HEK293T (cell line): ENCODE results near the gene DNASE2B.

Experiments
- CTCF ChIA-PET: fragments of 350-600 bp; formaldehyde crosslinking; extraction: SDS; loops from one replicate; lab custom pipeline; 2021; ENCODE audit warnings: antibody characterized with exemption, inconsistent platforms; lab: Yijun Ruan, JAX
- POLR2A ChIA-PET: fragments of 350-600 bp; formaldehyde crosslinking; extraction: SDS; loops from one replicate; lab custom pipeline; 2020; ENCODE audit warnings: antibody characterized with exemption, inconsistent platforms; lab: Yijun Ruan, JAX
- DNase-seq: peaks from one replicate; pipeline ENCODE4 v3.0.0; 2012; ENCODE audit warnings: mixed read lengths; ENCODE audit errors: extremely low spot score
- ARNT ChIP-seq: fragments of 450-650 bp; IDR thresholded peaks from 2 replicates; pipeline ENCODE4 v1.6.1; 2017; ENCODE audit warnings: mild to moderate bottlenecking
- BHLHE40 ChIP-seq: fragments of 450-650 bp; IDR thresholded peaks from 2 replicates; pipeline ENCODE4 v1.6.1; 2016; ENCODE audit warnings: mild to moderate bottlenecking, moderate library complexity, borderline replicate concordance
- CTBP1 ChIP-seq: fragments of 450-650 bp; IDR thresholded peaks from 2 replicates; pipeline ENCODE4 v1.6.1; 2016; ENCODE audit warnings: borderline replicate concordance
- ELF4 ChIP-seq: fragments of 450-650 bp; IDR thresholded peaks from 2 replicates; pipeline ENCODE4 v1.6.1; 2017; ENCODE audit warnings: antibody characterized with exemption
- FOXA1 ChIP-seq: fragments of 450-650 bp; IDR thresholded peaks from 2 replicates; pipeline ENCODE4 v1.6.1; 2016; ENCODE audit warnings: mild to moderate bottlenecking
- FOXK2 ChIP-seq: fragments of 450-650 bp; IDR thresholded peaks from 2 replicates; pipeline ENCODE4 v1.6.1; 2016; ENCODE audit warnings: mild to moderate bottlenecking
- FOXM1 ChIP-seq: fragments of 450-650 bp; IDR thresholded peaks from 2 replicates; pipeline ENCODE4 v1.6.1; 2017; ENCODE audit warnings: mild to moderate bottlenecking, borderline replicate concordance
- HDGF ChIP-seq: fragments of 450-650 bp; IDR thresholded peaks from 2 replicates; pipeline ENCODE4 v1.6.1; 2017; ENCODE audit warnings: antibody characterized with exemption, borderline replicate concordance
- L3MBTL2 ChIP-seq: fragments of 450-650 bp; conservative IDR thresholded peaks from 2 replicates; pipeline ENCODE4 v1.6.1; 2016; ENCODE audit warnings: mild to moderate bottlenecking
- LEF1 ChIP-seq: fragments of 450-650 bp; IDR thresholded peaks from 2 replicates; pipeline ENCODE4 v1.6.1; 2017; ENCODE audit warnings: mild to moderate bottlenecking, borderline replicate concordance
- NFRKB ChIP-seq: fragments of 450-650 bp; IDR thresholded peaks from 2 replicates; pipeline ENCODE4 v1.6.1; 2016; ENCODE audit warnings: mild to moderate bottlenecking, moderate library complexity
- SP1 ChIP-seq: fragments of 450-650 bp; IDR thresholded peaks from 2 replicates; pipeline ENCODE4 v1.6.1; 2017
- SUZ12 ChIP-seq: fragments of 450-650 bp; IDR thresholded peaks from 2 replicates; pipeline ENCODE4 v1.6.1; 2016; ENCODE audit warnings: mild to moderate bottlenecking
- TARDBP ChIP-seq: fragments of 450-650 bp; IDR thresholded peaks from 2 replicates; pipeline ENCODE4 v1.6.1; 2016
- ZNF384 ChIP-seq: fragments of 450-650 bp; IDR thresholded peaks from 2 replicates; pipeline ENCODE4 v1.6.1; 2016
- TF ChIP-seq, protein P1 (sequence below): fragments of 450-650 bp; IDR thresholded peaks from 2 replicates; pipeline ENCODE4 v1.6.1; 2016

DNASE2B gene

DNA sequence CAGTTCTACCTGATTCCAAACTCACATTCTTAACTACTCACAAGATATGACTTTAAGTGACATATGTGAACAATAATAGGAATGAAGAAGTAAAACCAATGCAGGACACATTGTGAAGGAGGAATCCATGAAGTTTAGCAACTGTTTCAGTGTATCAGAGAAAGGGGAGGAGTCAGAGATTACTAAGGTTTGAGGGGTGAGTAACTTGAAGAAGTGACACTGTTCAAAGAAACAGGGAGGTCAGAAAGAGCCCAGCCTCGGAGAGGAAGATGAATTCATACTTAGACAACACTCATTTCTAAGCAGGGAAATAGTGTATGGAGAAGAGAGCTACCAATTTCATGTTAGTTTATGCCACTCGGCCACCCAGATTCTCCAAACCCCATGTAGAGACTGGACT is 52.6 kb downstream of the DNASE2B start:
- no peak for DNase-seq
- ChIA-PET POLR2A (no interaction called here), CTCF (no interaction called here)
- TF ChIP-seq HDGF (no peak), ZNF384 (no peak), SP1 (no peak), TARDBP (no peak), ELF4 (no peak), FOXK2 (no peak), CTBP1 (no peak), LEF1 (no peak), BHLHE40 (no peak), NFRKB (no peak), SUZ12 (no peak), ARNT (no peak), FOXM1 (no peak), FOXA1 (no peak), L3MBTL2 (no peak)
- TF ChIP-seq, protein P1, sequence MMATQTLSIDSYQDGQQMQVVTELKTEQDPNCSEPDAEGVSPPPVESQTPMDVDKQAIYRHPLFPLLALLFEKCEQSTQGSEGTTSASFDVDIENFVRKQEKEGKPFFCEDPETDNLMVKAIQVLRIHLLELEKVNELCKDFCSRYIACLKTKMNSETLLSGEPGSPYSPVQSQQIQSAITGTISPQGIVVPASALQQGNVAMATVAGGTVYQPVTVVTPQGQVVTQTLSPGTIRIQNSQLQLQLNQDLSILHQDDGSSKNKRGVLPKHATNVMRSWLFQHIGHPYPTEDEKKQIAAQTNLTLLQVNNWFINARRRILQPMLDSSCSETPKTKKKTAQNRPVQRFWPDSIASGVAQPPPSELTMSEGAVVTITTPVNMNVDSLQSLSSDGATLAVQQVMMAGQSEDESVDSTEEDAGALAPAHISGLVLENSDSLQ, result no peak

DNA sequence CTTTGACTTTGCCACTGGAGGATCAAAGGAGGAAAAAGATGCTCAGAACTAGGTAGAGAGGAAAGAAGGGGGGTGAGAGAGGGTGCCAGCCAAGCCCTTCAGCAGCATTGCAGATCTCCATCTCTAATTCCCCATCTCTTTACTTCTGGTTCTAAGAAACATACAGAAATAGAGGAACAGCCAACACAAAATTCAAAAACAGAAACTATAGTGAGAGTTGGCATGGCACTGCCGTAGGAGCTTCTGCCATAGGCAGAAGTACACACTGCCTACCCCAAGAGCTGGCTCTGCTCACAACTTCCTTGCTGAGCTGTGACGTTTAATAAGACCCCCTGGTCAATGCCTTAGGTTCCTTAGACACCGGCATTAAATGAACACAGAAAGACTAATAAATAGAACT is 54.2 kb downstream of the DNASE2B start:
- CTCF ChIA-PET, result no interaction called here
- TF ChIP-seq FOXK2 (no peak), TARDBP (no peak), ZNF384 (no peak), BHLHE40 (no peak), L3MBTL2 (no peak), HDGF (no peak), SUZ12 (no peak)
- no peak for DNase-seq
- POLR2A ChIA-PET, result no interaction called here

DNA sequence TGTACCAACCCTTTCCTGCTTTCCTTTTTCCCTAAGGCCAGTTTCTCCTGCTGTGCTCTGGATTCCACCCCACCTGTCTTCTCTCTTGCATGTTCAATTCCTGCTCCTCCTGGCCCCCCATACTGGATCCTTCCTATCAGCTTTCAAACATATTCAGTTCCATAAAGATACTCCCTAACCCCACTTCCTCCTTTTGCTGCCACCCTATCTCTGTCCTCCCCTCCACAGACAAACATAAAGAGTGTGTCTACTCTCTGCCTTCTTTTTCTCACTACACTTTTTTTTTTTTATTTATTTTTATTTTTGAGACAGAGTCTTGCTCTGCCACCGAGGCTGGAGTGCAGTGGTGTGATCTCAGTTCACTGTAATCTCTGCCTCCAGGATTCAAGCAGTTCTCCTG is 63.8 kb downstream of the DNASE2B start:
- CTCF ChIA-PET, result no interaction called here
- POLR2A ChIA-PET, result no interaction called here

More for the DNA sequence above, 63.8 kb downstream of the DNASE2B start:
- no peak for DNase-seq
- no peak for TF ChIP-seq CTBP1
- TF ChIP-seq ELF4, result no peak
- TF ChIP-seq SUZ12, result no peak
- TF ChIP-seq BHLHE40, result no peak
- no peak for TF ChIP-seq L3MBTL2
- TF ChIP-seq SP1, result no peak
- TF ChIP-seq FOXM1, result no peak
- no peak for TF ChIP-seq TARDBP
- TF ChIP-seq ZNF384, result no peak
- no peak for TF ChIP-seq FOXK2
